NCI-H2171 treated with DMSO at 0.1 percent for 48 hours (cell line): ENCODE measurements around the gene RALGAPB.
"Not testable (repeated sequence)": the region's sequence is repeated elsewhere in the genome, so short reads cannot be mapped to it uniquely, and the experiment has no call there.

Experiments used
- DNase-seq: peaks from one replicate; lab custom pipeline; 2025; lab: John Stamatoyannopoulos, UW

RALGAPB gene

GRCh38 chr20:38447251-38447661, 25.4 kb upstream of the RALGAPB start:
- DNase-seq = no peak

- DNase-seq = no peak
Observed at GRCh38 chr20:38447931-38448675, 24.5 kb upstream of the RALGAPB start.

- DNase-seq = no peak
Observed at GRCh38 chr20:38449046-38449445, 23.6 kb upstream of the RALGAPB start.

- no peak for DNase-seq
Observed at GRCh38 chr20:38450412-38450975, 22.1 kb upstream of the RALGAPB start.

GRCh38 chr20:38452880-38453624, 19.6 kb upstream of the RALGAPB start:
- no peak for DNase-seq

- no peak for DNase-seq
Observed at GRCh38 chr20:38453941-38454340, 18.7 kb upstream of the RALGAPB start.

- no peak for DNase-seq
Observed at GRCh38 chr20:38454556-38455473, 17.8 kb upstream of the RALGAPB start.

- DNase-seq = no peak
Observed at GRCh38 chr20:38458314-38458713, 14.3 kb upstream of the RALGAPB start.

GRCh38 chr20:38460040-38460623, 12.5 kb upstream of the RALGAPB start:
- peak; percentile 82 for DNase-seq

GRCh38 chr20:38460631-38461030, 12.0 kb upstream of the RALGAPB start:
- DNase-seq = not testable (repeated sequence)

- DNase-seq = not testable (repeated sequence)
Observed at GRCh38 chr20:38461167-38461566, 11.5 kb upstream of the RALGAPB start.

GRCh38 chr20:38461569-38461968, 11.1 kb upstream of the RALGAPB start:
- DNase-seq = not testable (repeated sequence)

GRCh38 chr20:38466171-38466570, 6.5 kb upstream of the RALGAPB start:
- no peak for DNase-seq

- DNase-seq = no peak
Observed at GRCh38 chr20:38466983-38467382, 5.7 kb upstream of the RALGAPB start.

GRCh38 chr20:38471245-38471644, 1.4 kb upstream of the RALGAPB start:
- no peak for DNase-seq

GRCh38 chr20:38471987-38472512, 593 bp upstream of the RALGAPB start:
- DNase-seq = no peak

- peak; percentile 14 for DNase-seq
Observed at GRCh38 chr20:38473367-38473795, 738 bp downstream of the RALGAPB start.

GRCh38 chr20:38477747-38478146, 5.1 kb downstream of the RALGAPB start:
- DNase-seq = no peak

GRCh38 chr20:38479596-38479995, 7.0 kb downstream of the RALGAPB start:
- no peak for DNase-seq

- DNase-seq = no peak
Observed at GRCh38 chr20:38485041-38485440, 12.4 kb downstream of the RALGAPB start.

GRCh38 chr20:38489181-38489580, 16.5 kb downstream of the RALGAPB start:
- no peak for DNase-seq
